Neuronal stem cell (in vitro differentiated cells): ENCODE measurements around the gene SWAP70.

Experiments
- DNase-seq: peaks from one replicate; pipeline ENCODE4 v3.0.0-alpha.2; 2013; ENCODE audit warnings: low spot score
- H2AFZ ChIP-seq: one replicate; pipeline ENCODE4 v1.6.1; 2013; ENCODE audit warnings: mild to moderate bottlenecking, low read length, inconsistent platforms
- H2AK5ac ChIP-seq: 2 replicates; pipeline ENCODE4 v1.6.1; 2013; ENCODE audit warnings: low read depth, mild to moderate bottlenecking, inconsistent platforms, low read length, moderate library complexity, mixed read lengths
- H2BK120ac ChIP-seq: 2 replicates; pipeline ENCODE4 v1.6.1; 2013; ENCODE audit warnings: low read depth, mild to moderate bottlenecking, inconsistent platforms, low read length, moderate library complexity, mixed read lengths
- H2BK12ac ChIP-seq: one replicate; pipeline ENCODE4 v1.6.1; 2013; ENCODE audit warnings: low read length, inconsistent platforms
- H2BK15ac ChIP-seq: 2 replicates; pipeline ENCODE4 v1.6.1; 2013; ENCODE audit warnings: mild to moderate bottlenecking, low read length, inconsistent platforms, mixed read lengths
- H2BK5ac ChIP-seq: one replicate; pipeline ENCODE4 v1.6.1; 2013; ENCODE audit warnings: inconsistent platforms, mild to moderate bottlenecking, low read length, moderate library complexity
- H3K14ac ChIP-seq: one replicate; pipeline ENCODE4 v1.6.1; 2013; ENCODE audit warnings: low read length, inconsistent platforms
- H3K18ac ChIP-seq: 2 replicates; pipeline ENCODE4 v1.6.1; 2013; ENCODE audit warnings: low read length, inconsistent platforms
- H3K23ac ChIP-seq: 2 replicates; pipeline ENCODE4 v1.6.1; 2013; ENCODE audit warnings: low read depth, mild to moderate bottlenecking, mixed read lengths, low read length, inconsistent platforms; ENCODE audit not compliant: poor library complexity
- H3K27ac ChIP-seq: replicated peaks from 3 replicates; pipeline ENCODE4 v1.5.1; 2013; ENCODE audit warnings: low read length, inconsistent platforms
- H3K27me3 ChIP-seq, 3 experiments: 2 replicates each; pipeline ENCODE4 v1.6.1; 2013; ENCODE audit warnings: low read length in 3 of 3, mild to moderate bottlenecking in 2 of 3, inconsistent platforms in 1 of 3, low read depth in 1 of 3, mixed read lengths in 1 of 3, moderate library complexity in 1 of 3; ENCODE audit not compliant: control insufficient read depth in 3 of 3, insufficient read depth in 3 of 3
- H3K36me3 ChIP-seq, 2 donors: replicated peaks in 1 of 2; 2 replicates each; pipeline ENCODE4 v1.6.1; 2013; ENCODE audit warnings: low read length in 2 of 2; ENCODE audit not compliant: control insufficient read depth in 2 of 2, insufficient read depth in 2 of 2
- H3K4ac ChIP-seq: 2 replicates; pipeline ENCODE4 v1.6.1; 2013; ENCODE audit warnings: inconsistent platforms, mild to moderate bottlenecking, low read length, moderate library complexity
- H3K4me1 ChIP-seq, 2 donors: 1 replicate in 1 of 2; 2 replicates in 1 of 2; pipeline ENCODE4 v1.6.1; 2013; ENCODE audit warnings: low read length in 2 of 2, low read depth in 1 of 2; ENCODE audit not compliant: control insufficient read depth in 2 of 2, insufficient read depth in 1 of 2
- H3K4me2 ChIP-seq: one replicate; pipeline ENCODE4 v1.6.1; 2013; ENCODE audit warnings: mild to moderate bottlenecking, low read length, inconsistent platforms; ENCODE audit not compliant: insufficient read depth, poor library complexity, severe bottlenecking
- H3K4me3 ChIP-seq, 2 donors: 2 replicates each; pipeline ENCODE4 v1.5.1; 2013; ENCODE audit warnings: low read length in 2 of 2, mild to moderate bottlenecking in 2 of 2, inconsistent platforms in 1 of 2, moderate library complexity in 1 of 2
- H3K79me1 ChIP-seq: one replicate; pipeline ENCODE4 v1.6.1; 2013; ENCODE audit warnings: low read depth, mild to moderate bottlenecking, inconsistent platforms, low read length, moderate library complexity
- H3K9ac ChIP-seq: one replicate; pipeline ENCODE4 v1.6.1; 2013; ENCODE audit warnings: mild to moderate bottlenecking, low read depth, low read length, inconsistent platforms; ENCODE audit not compliant: poor library complexity
- H3K9me3 ChIP-seq, 2 donors: replicated peaks in 1 of 2; 2 replicates each; pipeline versions ENCODE3 to v1.6.1; 2013; ENCODE audit warnings: low read length in 2 of 2, mild to moderate bottlenecking in 2 of 2, inconsistent platforms in 1 of 2, low read depth in 1 of 2, mixed read lengths in 1 of 2, moderate library complexity in 1 of 2; ENCODE audit not compliant: control insufficient read depth in 2 of 2, insufficient read depth in 1 of 2
- H4K8ac ChIP-seq: one replicate; pipeline ENCODE4 v1.6.1; 2013; ENCODE audit warnings: low read depth, mild to moderate bottlenecking, inconsistent platforms, low read length, moderate library complexity
- H4K91ac ChIP-seq: one replicate; pipeline ENCODE4 v1.6.1; 2013; ENCODE audit warnings: low read length, low read depth, mild to moderate bottlenecking, inconsistent platforms; ENCODE audit not compliant: poor library complexity
- WGBS, 2 donors: extraction: QIAGEN DNeasy Blood & Tissue Kit; methylation state at CpG; one replicate each; pipeline ENCODE4 v1.1.7; 2013; ENCODE audit warnings: missing lambda C conversion rate in 2 of 2, mixed read lengths in 1 of 2; ENCODE audit not compliant: insufficient read length in 2 of 2, insufficient replicate concordance in 1 of 2; ENCODE audit errors: extremely low coverage in 2 of 2; 5-methylcytosine and 5-hydroxymethylcytosine counted together

SWAP70 gene

GRCh38 chr11:9777525-9777924 is 113.6 kb downstream of the SWAP70 start:
- Histone ChIP-seq H3K27ac (no peak overlapping the region), H3K4me2 (no peak overlapping the region), H4K8ac (no peak overlapping the region), H2BK12ac (no peak overlapping the region), H2AFZ (no peak overlapping the region), H2BK120ac (no peak overlapping the region), H3K9ac (no peak overlapping the region), H4K91ac (no peak overlapping the region), H3K4ac (no peak overlapping the region), H3K36me3 (peaks cover 6 to 45% of the 10 kb centered on the region in 2 donors), H3K79me1 (no peaks in the 10 kb centered on the region), H3K14ac (no peak overlapping the region), H2BK5ac (no peak overlapping the region), H2AK5ac (no peak overlapping the region), H3K4me3 (no peak overlapping the region), H3K18ac (no peak overlapping the region), H3K27me3 (no peaks in the 10 kb centered on the region), H3K23ac (no peak overlapping the region), H2BK15ac (no peak overlapping the region), H3K9me3 (no peaks in the 10 kb centered on the region), H3K4me1 (peaks cover 3 to 4% of the 10 kb centered on the region in 2 donors)
- no peak for DNase-seq
- no CpG with 5 or more reads among the region's 5 CpGs for WGBS, 2 donors

- no peak overlapping the region for H2BK12ac ChIP-seq
- no CpG with 5 or more reads among the region's 4 CpGs for WGBS, 2 donors
- H3K23ac ChIP-seq, result no peak overlapping the region
- H3K9ac ChIP-seq, result no peak overlapping the region
- H4K8ac ChIP-seq, result no peak overlapping the region
- no peak overlapping the region for H2AK5ac ChIP-seq
- H3K27ac ChIP-seq, result no peak overlapping the region
- peaks cover 3% of the 10 kb centered on the region in 2 donors for H3K4me1 ChIP-seq
- no peak overlapping the region for H3K4ac ChIP-seq
- no peaks in the 10 kb centered on the region for H3K27me3 ChIP-seq
- no peak overlapping the region for H2BK5ac ChIP-seq
- no peak overlapping the region for H3K4me2 ChIP-seq
- peaks cover 9 to 74% of the 10 kb centered on the region in 2 donors for H3K36me3 ChIP-seq
- H3K79me1 ChIP-seq, result no peaks in the 10 kb centered on the region
- no peak overlapping the region for H4K91ac ChIP-seq
- H3K18ac ChIP-seq, result no peak overlapping the region
- no peak for DNase-seq
- no peak overlapping the region for H2BK120ac ChIP-seq
- H2BK15ac ChIP-seq, result no peak overlapping the region
- no peaks in the 10 kb centered on the region for H3K9me3 ChIP-seq
- no peak overlapping the region for H3K14ac ChIP-seq
- H3K4me3 ChIP-seq, result no peak overlapping the region
- no peak overlapping the region for H2AFZ ChIP-seq
These were observed 117.1 kb downstream of the SWAP70 start for GRCh38 chr11:9780929-9781328.

GRCh38 chr11:9783986-9784385 is 120.1 kb downstream of the SWAP70 start:
- H2BK5ac ChIP-seq, result no peak overlapping the region
- no peak overlapping the region for H2BK12ac ChIP-seq
- H3K9me3 ChIP-seq, result no peaks in the 10 kb centered on the region
- WGBS, 2 donors, result no CpG with 5 or more reads among the region's 2 CpGs
- no peak overlapping the region for H3K4ac ChIP-seq
- no peak overlapping the region for H3K4me3 ChIP-seq
- no peaks in the 10 kb centered on the region for H3K27me3 ChIP-seq
- no peaks in the 10 kb centered on the region for H3K4me1 ChIP-seq
- no peak overlapping the region for H2AFZ ChIP-seq
- H3K23ac ChIP-seq, result no peak overlapping the region
- no peak overlapping the region for H2BK120ac ChIP-seq
- no peaks in the 10 kb centered on the region for H3K79me1 ChIP-seq
- no peak for DNase-seq
- no peak overlapping the region for H2AK5ac ChIP-seq
- no peak overlapping the region for H3K9ac ChIP-seq
- H3K36me3 ChIP-seq, result peaks cover 20 to 87% of the 10 kb centered on the region in 2 donors
- H4K8ac ChIP-seq, result no peak overlapping the region
- no peak overlapping the region for H4K91ac ChIP-seq
- H3K18ac ChIP-seq, result no peak overlapping the region
- no peak overlapping the region for H3K4me2 ChIP-seq
- no peak overlapping the region for H3K27ac ChIP-seq
- no peak overlapping the region for H3K14ac ChIP-seq
- H2BK15ac ChIP-seq, result no peak overlapping the region

GRCh38 chr11:9784602-9785315 is 120.9 kb downstream of the SWAP70 start:
- Histone ChIP-seq H2BK12ac (no peak overlapping the region), H3K4me3 (no peak overlapping the region), H3K4me1 (no peaks in the 10 kb centered on the region), H3K4me2 (no peak overlapping the region), H3K9me3 (no peaks in the 10 kb centered on the region), H2AK5ac (no peak overlapping the region), H2AFZ (no peak overlapping the region), H3K14ac (no peak overlapping the region), H3K23ac (no peak overlapping the region), H3K79me1 (no peaks in the 10 kb centered on the region), H4K91ac (no peak overlapping the region), H3K9ac (no peak overlapping the region), H3K27ac (no peak overlapping the region), H3K4ac (no peak overlapping the region), H2BK5ac (no peak overlapping the region), H2BK120ac (no peak overlapping the region), H3K27me3 (no peaks in the 10 kb centered on the region), H3K18ac (no peak overlapping the region), H2BK15ac (no peak overlapping the region), H4K8ac (no peak overlapping the region), H3K36me3 (peaks cover 22 to 87% of the 10 kb centered on the region in 2 donors)
- WGBS, 2 donors, result no CpG with 5 or more reads among the region's 6 CpGs
- DNase-seq, result no peak
